ENCODE measurements around the gene GPR180. TPM values are rescaled to one million over a fixed set of nuclear protein-coding genes. Genes with fewer than 3 reads are reported as not detected.

Gene GPR180
- total RNA-seq, 1 experiment from 2014 or later, result 8.3 TPM

DNA sequence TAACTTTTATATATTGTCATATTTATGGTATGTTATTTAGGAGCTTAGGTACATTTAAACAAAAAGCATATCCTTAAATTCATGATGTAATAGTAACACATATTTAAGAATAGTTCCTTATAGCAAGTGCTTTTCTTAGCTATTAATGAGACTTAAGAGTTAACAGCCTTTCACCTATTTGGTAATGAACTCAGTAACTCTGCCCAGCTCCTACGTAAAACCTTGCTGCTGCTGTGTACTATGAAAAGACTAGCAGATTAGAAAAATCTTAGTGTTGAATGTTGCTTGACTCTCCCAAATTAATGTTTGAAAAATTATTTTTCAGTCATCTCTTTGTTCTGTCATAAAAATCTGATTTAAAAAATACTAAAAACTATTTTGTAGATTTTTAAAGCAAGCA is 6.9 kb downstream of the GPR180 start:
- Histone ChIP-seq H3K36me3 (ENCODE audit: insufficient read depth, low read length, poor library complexity, severe bottlenecking) (peaks cover 27% of the 10 kb centered on the region), H3K4me1 (ENCODE audit: insufficient read depth, low read length, poor library complexity, severe bottlenecking) (peaks cover under 1% of the 10 kb centered on the region), H3K27ac (ENCODE audit: low read depth, low read length, poor library complexity, severe bottlenecking) (no peak overlapping the region), H3K9me3 (ENCODE audit: low read depth, low read length, poor library complexity, severe bottlenecking) (no peaks in the 10 kb centered on the region), H3K27me3 (replicated peaks; ENCODE audit: insufficient read depth, low read depth, low read length, poor library complexity) (no peaks in the 10 kb centered on the region), H3K4me3 (ENCODE audit: low read depth, low read length, poor library complexity, severe bottlenecking) (no peak overlapping the region)
- BruUV-seq (replicated peaks), result no TSS peak
- DNase-seq (ENCODE audit: low spot score), result no peak
- CTCF ChIA-PET, result no interaction called here
- POLR2A ChIA-PET (ENCODE audit: low non-redundant PET), result no interaction called here
- TF ChIP-seq EZH2 (IDR thresholded peaks at IDR 0.05; ENCODE audit: borderline replicate concordance, low read depth, low read length, poor library complexity, severe bottlenecking), result no peak
- intact Hi-C loops (cut with micrococcal nuclease; ENCODE audit: unreplicated experiment), result no loop called here

DNA sequence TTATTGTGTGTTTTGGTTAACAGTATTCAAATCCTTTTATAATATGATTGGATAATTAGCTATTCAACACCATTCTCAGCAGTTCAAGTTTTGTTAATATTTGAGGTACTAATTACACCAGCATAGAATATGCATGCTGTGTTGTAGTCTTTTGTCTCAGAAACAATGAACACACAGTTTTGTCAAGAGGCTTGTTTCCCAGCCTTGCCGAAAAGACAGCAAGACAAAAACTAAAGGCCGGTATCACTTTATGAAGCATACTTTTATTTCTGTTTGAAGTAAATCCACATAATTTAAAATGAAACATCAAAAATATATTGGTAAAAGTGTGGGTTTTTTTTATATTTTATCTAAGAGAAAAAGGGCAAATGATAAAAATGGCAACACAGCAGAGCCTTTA is 7.5 kb downstream of the GPR180 start:
- CTCF ChIA-PET, result no interaction called here

DNA sequence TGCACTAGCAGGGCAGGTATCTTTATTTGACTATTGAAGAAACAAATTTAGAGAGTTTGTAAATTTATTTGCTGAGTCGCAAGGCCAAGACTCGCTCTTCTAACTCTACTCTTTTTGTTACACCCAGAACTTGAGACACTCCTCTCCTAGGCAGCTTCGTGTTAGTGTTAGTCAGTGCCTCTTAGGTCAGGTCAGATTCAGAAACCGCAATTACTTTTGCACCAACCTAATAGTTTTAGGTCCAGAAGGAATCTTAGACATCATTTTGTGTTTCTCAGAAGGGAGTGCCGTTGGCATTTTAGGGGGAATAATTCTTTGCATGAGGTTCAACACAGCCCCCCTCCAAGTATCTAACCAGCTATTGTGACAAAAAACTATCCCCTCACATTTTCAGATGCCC is 8.8 kb downstream of the GPR180 start:
- TF ChIP-seq EZH2 (IDR thresholded peaks at IDR 0.05; ENCODE audit: borderline replicate concordance, low read depth, low read length, poor library complexity, severe bottlenecking), result no peak
- TF ChIP-seq, protein P1, sequence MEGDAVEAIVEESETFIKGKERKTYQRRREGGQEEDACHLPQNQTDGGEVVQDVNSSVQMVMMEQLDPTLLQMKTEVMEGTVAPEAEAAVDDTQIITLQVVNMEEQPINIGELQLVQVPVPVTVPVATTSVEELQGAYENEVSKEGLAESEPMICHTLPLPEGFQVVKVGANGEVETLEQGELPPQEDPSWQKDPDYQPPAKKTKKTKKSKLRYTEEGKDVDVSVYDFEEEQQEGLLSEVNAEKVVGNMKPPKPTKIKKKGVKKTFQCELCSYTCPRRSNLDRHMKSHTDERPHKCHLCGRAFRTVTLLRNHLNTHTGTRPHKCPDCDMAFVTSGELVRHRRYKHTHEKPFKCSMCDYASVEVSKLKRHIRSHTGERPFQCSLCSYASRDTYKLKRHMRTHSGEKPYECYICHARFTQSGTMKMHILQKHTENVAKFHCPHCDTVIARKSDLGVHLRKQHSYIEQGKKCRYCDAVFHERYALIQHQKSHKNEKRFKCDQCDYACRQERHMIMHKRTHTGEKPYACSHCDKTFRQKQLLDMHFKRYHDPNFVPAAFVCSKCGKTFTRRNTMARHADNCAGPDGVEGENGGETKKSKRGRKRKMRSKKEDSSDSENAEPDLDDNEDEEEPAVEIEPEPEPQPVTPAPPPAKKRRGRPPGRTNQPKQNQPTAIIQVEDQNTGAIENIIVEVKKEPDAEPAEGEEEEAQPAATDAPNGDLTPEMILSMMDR (conservative IDR thresholded peaks at IDR 0.05; ENCODE audit: low read depth, low read length), result no peak
- BruUV-seq (replicated peaks), result no TSS peak

More for the DNA sequence above, 7.5 kb downstream of the GPR180 start:
- Histone ChIP-seq H3K27me3 (replicated peaks; ENCODE audit: insufficient read depth, low read depth, low read length, poor library complexity) (no peaks in the 10 kb centered on the region), H3K36me3 (ENCODE audit: insufficient read depth, low read length, poor library complexity, severe bottlenecking) (peaks cover 27% of the 10 kb centered on the region), H3K4me3 (ENCODE audit: low read depth, low read length, poor library complexity, severe bottlenecking) (no peak overlapping the region), H3K27ac (ENCODE audit: low read depth, low read length, poor library complexity, severe bottlenecking) (no peak overlapping the region), H3K9me3 (ENCODE audit: low read depth, low read length, poor library complexity, severe bottlenecking) (no peaks in the 10 kb centered on the region), H3K4me1 (ENCODE audit: insufficient read depth, low read length, poor library complexity, severe bottlenecking) (no peaks in the 10 kb centered on the region)
- POLR2A ChIA-PET (ENCODE audit: low non-redundant PET), result no interaction called here
- TF ChIP-seq EZH2 (IDR thresholded peaks at IDR 0.05; ENCODE audit: borderline replicate concordance, low read depth, low read length, poor library complexity, severe bottlenecking), result no peak
- TF ChIP-seq, protein P1 (conservative IDR thresholded peaks at IDR 0.05; ENCODE audit: low read depth, low read length), result no peak
- no peak for DNase-seq (ENCODE audit: low spot score)
- no TSS peak for BruUV-seq (replicated peaks)
- intact Hi-C loops (cut with micrococcal nuclease; ENCODE audit: unreplicated experiment), result no loop called here

DNA sequence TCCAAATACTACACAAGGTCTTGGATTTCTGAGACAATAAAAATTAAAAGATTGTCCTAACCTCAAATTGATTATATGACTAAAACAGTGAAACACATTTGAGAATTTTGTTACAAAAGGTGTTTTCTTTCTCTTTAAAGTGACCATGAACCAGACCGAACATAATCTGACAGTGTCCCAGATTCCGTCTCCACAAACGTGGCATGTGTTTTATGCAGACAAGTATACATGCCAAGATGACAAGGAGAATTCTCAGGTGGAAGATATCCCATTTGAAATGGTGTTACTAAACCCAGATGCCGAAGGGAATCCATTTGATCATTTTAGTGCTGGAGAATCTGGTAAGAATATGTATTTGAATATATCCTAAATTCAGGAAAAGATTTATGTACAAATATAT is 10.4 kb downstream of the GPR180 start:
- no peaks in the 10 kb centered on the region for H3K9me3 ChIP-seq (ENCODE audit: low read depth, low read length, poor library complexity, severe bottlenecking)
- H3K4me1 ChIP-seq (ENCODE audit: insufficient read depth, low read length, poor library complexity, severe bottlenecking), result peaks cover 3% of the 10 kb centered on the region
- CTCF ChIA-PET, result no interaction called here
- H3K4me3 ChIP-seq (ENCODE audit: low read depth, low read length, poor library complexity, severe bottlenecking), result no peak overlapping the region
- intact Hi-C loops (cut with micrococcal nuclease; ENCODE audit: unreplicated experiment), result no loop called here
- TF ChIP-seq, protein P1 (conservative IDR thresholded peaks at IDR 0.05; ENCODE audit: low read depth, low read length), result no peak
- TF ChIP-seq EZH2 (IDR thresholded peaks at IDR 0.05; ENCODE audit: borderline replicate concordance, low read depth, low read length, poor library complexity, severe bottlenecking), result no peak
- DNase-seq (ENCODE audit: low spot score), result no peak
- no peaks in the 10 kb centered on the region for H3K27me3 ChIP-seq (replicated peaks; ENCODE audit: insufficient read depth, low read depth, low read length, poor library complexity)
- peaks cover 10% of the 10 kb centered on the region for H3K36me3 ChIP-seq (ENCODE audit: insufficient read depth, low read length, poor library complexity, severe bottlenecking)
- BruUV-seq (replicated peaks), result no TSS peak
- POLR2A ChIA-PET (ENCODE audit: low non-redundant PET), result no interaction called here
- H3K27ac ChIP-seq (ENCODE audit: low read depth, low read length, poor library complexity, severe bottlenecking), result no peak overlapping the region

More for the DNA sequence above, 8.8 kb downstream of the GPR180 start:
- H3K4me3 ChIP-seq (ENCODE audit: low read depth, low read length, poor library complexity, severe bottlenecking), result no peak overlapping the region
- peaks cover 22% of the 10 kb centered on the region for H3K36me3 ChIP-seq (ENCODE audit: insufficient read depth, low read length, poor library complexity, severe bottlenecking)
- CTCF ChIA-PET, result no interaction called here
- peaks cover 3% of the 10 kb centered on the region for H3K4me1 ChIP-seq (ENCODE audit: insufficient read depth, low read length, poor library complexity, severe bottlenecking)
- H3K27me3 ChIP-seq (replicated peaks; ENCODE audit: insufficient read depth, low read depth, low read length, poor library complexity), result no peaks in the 10 kb centered on the region
- H3K27ac ChIP-seq (ENCODE audit: low read depth, low read length, poor library complexity, severe bottlenecking), result no peak overlapping the region
- POLR2A ChIA-PET (ENCODE audit: low non-redundant PET), result no interaction called here
- intact Hi-C loops (cut with micrococcal nuclease; ENCODE audit: unreplicated experiment), result no loop called here
- no peak for DNase-seq (ENCODE audit: low spot score)
- H3K9me3 ChIP-seq (ENCODE audit: low read depth, low read length, poor library complexity, severe bottlenecking), result no peaks in the 10 kb centered on the region

Data from A673 (cell line).